HT-29 (cell line): ENCODE data around the gene ARMC8. TPM values are rescaled to one million over a fixed set of nuclear protein-coding genes. Genes with fewer than 3 reads are reported as not detected.

Source experiments
- total RNA-seq: library from RNA; depleted of rRNA; stranded (reverse); fragments of >200 nt; shearing (Covaris generic); gene quantifications from 2 replicates; pipeline ENCODE4 v1.2.3, GENCODE V29; 2014; rRNA removed

ARMC8 gene
- total RNA-seq, 1 experiment from 2014 or later, result 21.7 TPM

Other genes with a start within 250 kb of the ARMC8 start
- gene CLDN18, start 177.1 kb upstream of the ARMC8 start, total RNA-seq, result 0.05 TPM in 1 of 2 replicates, not detected in the other
- gene DZIP1L, start 71.7 kb upstream of the ARMC8 start, total RNA-seq, result not detected in 2 replicates
- not detected in 2 replicates for gene A4GNT, start 54.9 kb upstream of the ARMC8 start, total RNA-seq
- 9.1 and 10.9 TPM in 2 replicates for gene DBR1, start 12.4 kb upstream of the ARMC8 start, total RNA-seq
- 0.21 TPM in 1 of 2 replicates, not detected in the other for gene NME9, start 142.6 kb downstream of the ARMC8 start, total RNA-seq
- 1.3 and 2.9 TPM in 2 replicates for gene MRAS, start 161.3 kb downstream of the ARMC8 start, total RNA-seq
- not detected in 2 replicates for gene ESYT3, start 247.3 kb downstream of the ARMC8 start, total RNA-seq